ENCODE data around the gene TRIP6.

DNA sequence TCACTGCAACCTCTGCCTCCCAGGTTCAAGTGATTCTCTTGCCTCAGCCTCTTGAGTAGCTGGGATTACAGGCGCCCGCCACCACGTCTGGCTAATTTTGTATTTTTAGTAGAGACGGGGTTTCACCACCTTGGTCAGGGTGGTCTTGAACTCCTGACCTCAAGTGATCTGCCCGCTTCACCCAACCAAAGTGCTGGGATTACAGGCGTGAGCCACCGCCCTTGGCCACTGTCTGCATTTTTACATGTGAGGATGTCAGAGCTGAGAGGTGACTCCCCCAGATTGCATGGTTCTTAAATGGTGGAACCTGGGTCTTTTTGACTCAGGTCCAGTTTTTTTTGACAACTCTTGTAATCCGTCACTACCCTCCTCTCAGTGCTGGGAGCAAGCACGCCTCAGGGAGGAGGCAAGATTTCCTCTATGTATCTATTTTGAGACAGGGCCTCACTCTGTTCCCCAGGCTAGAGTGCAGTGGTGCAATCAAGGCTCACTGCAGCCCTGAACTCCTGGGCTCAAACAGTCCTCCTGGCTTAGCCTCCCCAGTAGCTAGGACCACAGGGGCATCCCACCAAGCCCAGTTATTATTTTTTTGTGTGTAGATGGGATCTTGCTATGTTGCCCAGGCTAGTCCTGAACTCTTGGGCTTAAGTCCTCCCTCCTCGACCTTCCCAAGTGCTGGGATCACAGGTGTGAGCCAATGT, 6.6 kb downstream of the TRIP6 start:
- TF ChIP-seq, protein P1, sequence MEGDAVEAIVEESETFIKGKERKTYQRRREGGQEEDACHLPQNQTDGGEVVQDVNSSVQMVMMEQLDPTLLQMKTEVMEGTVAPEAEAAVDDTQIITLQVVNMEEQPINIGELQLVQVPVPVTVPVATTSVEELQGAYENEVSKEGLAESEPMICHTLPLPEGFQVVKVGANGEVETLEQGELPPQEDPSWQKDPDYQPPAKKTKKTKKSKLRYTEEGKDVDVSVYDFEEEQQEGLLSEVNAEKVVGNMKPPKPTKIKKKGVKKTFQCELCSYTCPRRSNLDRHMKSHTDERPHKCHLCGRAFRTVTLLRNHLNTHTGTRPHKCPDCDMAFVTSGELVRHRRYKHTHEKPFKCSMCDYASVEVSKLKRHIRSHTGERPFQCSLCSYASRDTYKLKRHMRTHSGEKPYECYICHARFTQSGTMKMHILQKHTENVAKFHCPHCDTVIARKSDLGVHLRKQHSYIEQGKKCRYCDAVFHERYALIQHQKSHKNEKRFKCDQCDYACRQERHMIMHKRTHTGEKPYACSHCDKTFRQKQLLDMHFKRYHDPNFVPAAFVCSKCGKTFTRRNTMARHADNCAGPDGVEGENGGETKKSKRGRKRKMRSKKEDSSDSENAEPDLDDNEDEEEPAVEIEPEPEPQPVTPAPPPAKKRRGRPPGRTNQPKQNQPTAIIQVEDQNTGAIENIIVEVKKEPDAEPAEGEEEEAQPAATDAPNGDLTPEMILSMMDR (conservative IDR thresholded peaks at IDR 0.05 in 1 of 2, IDR thresholded peaks at IDR 0.05 in 1 of 2; ENCODE audit: extremely low read depth in 1 of 2, insufficient read depth in 1 of 2, low read depth in 1 of 2, low read length in 2 of 2): no peak
- TF ChIP-seq EZH2 (IDR thresholded peaks at IDR 0.05; ENCODE audit: borderline replicate concordance, low read length): no peak
